ENCODE results near the gene NCOA7.

NCOA7 gene

DNA sequence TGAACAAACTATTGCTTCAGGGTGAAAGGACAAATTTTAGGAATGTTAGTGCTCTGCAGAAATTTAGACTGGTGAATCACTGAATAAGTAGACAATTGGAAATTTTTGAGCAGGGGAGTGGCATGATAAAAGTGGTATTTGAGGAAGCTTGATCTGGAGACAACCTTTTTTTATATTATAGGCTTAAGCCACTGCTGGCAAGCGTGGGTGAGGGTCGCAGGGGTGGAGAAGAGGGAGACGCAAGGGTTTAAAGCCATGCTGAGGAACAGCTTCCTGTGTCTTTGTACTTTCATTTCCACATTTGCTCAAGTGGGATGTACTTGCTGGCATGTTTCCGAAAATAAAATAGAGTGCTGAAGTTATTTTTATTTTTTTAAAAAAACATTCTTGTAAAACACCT lies 23.7 kb downstream of the NCOA7 start:
- ATAC-seq = no peak

DNA sequence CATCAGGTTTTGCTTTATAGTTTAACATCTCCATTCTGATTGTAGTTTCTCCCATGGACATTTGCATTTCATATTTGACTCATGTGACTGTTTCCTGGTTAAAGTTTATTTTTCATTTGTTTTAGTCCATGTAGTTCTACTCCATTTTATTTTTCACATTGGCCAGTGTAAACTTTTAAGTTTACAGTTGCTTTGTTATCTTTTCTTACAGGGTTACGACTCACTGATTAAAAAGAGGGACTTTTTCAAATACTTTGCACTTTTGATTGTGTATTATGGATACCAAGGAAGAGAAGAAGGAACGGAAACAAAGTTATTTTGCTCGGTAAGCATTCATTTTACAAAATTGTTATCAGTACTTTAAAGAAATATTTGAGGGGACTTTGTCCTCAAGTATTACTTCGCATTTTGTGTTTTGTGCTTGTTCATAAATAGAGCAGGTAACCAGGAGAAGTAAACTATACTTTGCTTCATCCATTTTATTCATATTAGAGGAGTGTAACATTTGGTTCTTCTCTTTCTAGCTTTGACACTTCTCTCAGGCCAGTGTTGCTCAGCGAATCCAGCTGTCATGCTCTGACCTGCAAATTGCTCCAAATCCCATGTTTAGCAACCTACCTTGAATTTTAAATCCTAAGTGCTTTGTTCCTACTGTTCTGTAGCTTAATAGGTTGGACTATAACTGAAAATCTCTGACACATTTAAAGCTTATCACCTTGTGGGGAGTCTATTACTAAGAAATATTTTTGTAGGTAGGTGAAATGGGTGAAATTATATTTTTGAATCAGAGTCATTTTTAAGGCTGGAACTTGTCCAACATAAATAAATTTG lies 24.5 kb downstream of the NCOA7 start:
- TF ChIP-seq, protein P1, sequence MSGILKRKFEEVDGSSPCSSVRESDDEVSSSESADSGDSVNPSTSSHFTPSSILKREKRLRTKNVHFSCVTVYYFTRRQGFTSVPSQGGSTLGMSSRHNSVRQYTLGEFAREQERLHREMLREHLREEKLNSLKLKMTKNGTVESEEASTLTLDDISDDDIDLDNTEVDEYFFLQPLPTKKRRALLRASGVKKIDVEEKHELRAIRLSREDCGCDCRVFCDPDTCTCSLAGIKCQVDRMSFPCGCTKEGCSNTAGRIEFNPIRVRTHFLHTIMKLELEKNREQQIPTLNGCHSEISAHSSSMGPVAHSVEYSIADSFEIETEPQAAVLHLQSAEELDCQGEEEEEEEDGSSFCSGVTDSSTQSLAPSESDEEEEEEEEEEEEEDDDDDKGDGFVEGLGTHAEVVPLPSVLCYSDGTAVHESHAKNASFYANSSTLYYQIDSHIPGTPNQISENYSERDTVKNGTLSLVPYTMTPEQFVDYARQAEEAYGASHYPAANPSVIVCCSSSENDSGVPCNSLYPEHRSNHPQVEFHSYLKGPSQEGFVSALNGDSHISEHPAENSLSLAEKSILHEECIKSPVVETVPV (CRISPR knock-in tag; IDR thresholded peaks at IDR 0.05) = no peak
- TF ChIP-seq ZFP30 (CRISPR knock-in tag; IDR thresholded peaks at IDR 0.05) = no peak
- no peak for TF ChIP-seq BACH2 (CRISPR knock-in tag; IDR thresholded peaks at IDR 0.05; ENCODE audit: borderline replicate concordance)
- TF ChIP-seq ZNF70 (CRISPR knock-in tag; IDR thresholded peaks at IDR 0.05) = no peak
- TF ChIP-seq ZC3H10 (CRISPR knock-in tag; IDR thresholded peaks at IDR 0.05) = no peak
- TF ChIP-seq, protein P2, sequence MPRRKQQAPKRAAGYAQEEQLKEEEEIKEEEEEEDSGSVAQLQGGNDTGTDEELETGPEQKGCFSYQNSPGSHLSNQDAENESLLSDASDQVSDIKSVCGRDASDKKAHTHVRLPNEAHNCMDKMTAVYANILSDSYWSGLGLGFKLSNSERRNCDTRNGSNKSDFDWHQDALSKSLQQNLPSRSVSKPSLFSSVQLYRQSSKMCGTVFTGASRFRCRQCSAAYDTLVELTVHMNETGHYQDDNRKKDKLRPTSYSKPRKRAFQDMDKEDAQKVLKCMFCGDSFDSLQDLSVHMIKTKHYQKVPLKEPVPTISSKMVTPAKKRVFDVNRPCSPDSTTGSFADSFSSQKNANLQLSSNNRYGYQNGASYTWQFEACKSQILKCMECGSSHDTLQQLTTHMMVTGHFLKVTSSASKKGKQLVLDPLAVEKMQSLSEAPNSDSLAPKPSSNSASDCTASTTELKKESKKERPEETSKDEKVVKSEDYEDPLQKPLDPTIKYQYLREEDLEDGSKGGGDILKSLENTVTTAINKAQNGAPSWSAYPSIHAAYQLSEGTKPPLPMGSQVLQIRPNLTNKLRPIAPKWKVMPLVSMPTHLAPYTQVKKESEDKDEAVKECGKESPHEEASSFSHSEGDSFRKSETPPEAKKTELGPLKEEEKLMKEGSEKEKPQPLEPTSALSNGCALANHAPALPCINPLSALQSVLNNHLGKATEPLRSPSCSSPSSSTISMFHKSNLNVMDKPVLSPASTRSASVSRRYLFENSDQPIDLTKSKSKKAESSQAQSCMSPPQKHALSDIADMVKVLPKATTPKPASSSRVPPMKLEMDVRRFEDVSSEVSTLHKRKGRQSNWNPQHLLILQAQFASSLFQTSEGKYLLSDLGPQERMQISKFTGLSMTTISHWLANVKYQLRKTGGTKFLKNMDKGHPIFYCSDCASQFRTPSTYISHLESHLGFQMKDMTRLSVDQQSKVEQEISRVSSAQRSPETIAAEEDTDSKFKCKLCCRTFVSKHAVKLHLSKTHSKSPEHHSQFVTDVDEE (CRISPR knock-in tag; IDR thresholded peaks at IDR 0.05) = no peak
- TF ChIP-seq RARB (CRISPR knock-in tag; IDR thresholded peaks at IDR 0.05) = no peak

More for the DNA sequence above, 23.7 kb downstream of the NCOA7 start:
- TF ChIP-seq ZNF8 (CRISPR knock-in tag; IDR thresholded peaks at IDR 0.05) (no peak), ESRRG (CRISPR knock-in tag; IDR thresholded peaks at IDR 0.05) (no peak), ISL1 (CRISPR knock-in tag; IDR thresholded peaks at IDR 0.05) (peak; percentile 10; the same call in 1 of the 2 replicates), ZNF565 (CRISPR knock-in tag; conservative IDR thresholded peaks at IDR 0.05; ENCODE audit: low read depth) (no peak)
- TF ChIP-seq, protein P2 (CRISPR knock-in tag; IDR thresholded peaks at IDR 0.05) = no peak
- TF ChIP-seq, protein P1 (CRISPR knock-in tag; IDR thresholded peaks at IDR 0.05) = no peak

DNA sequence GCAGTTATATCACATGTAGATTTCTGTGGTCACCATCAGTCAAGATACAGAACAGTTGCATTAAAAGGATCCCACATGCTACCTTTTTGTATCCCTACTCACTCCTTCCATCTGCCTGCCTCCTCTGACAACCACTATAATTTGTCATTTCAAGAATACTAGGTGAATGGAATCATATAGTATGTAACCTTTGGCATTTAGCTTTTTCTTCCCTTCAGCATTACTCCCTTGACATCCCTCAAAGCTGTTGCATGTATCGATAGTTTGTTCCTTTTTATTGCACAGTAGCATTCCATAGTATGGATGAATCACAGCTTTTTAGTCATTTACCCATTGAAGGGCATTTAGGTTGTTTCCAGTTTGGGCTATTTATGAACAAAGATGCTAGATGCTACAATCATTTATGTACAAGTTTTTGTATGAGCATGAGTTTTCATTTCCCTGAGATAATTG lies 26.1 kb downstream of the NCOA7 start:
- ATAC-seq = no peak
- TF ChIP-seq, protein P1 (CRISPR knock-in tag; IDR thresholded peaks at IDR 0.05) = no peak
- no peak for TF ChIP-seq ZNF565 (CRISPR knock-in tag; conservative IDR thresholded peaks at IDR 0.05; ENCODE audit: low read depth)
- no peak for TF ChIP-seq BACH2 (CRISPR knock-in tag; IDR thresholded peaks at IDR 0.05; ENCODE audit: borderline replicate concordance)
- no peak for TF ChIP-seq ZFP3 (CRISPR knock-in tag; IDR thresholded peaks at IDR 0.05)
- TF ChIP-seq TOX (CRISPR knock-in tag; IDR thresholded peaks at IDR 0.05; ENCODE audit: borderline replicate concordance) = no peak
- TF ChIP-seq SNAI2 (CRISPR knock-in tag; IDR thresholded peaks at IDR 0.05) = no peak
- no peak for TF ChIP-seq ISL1 (CRISPR knock-in tag; IDR thresholded peaks at IDR 0.05)
- no peak for TF ChIP-seq PPARA (CRISPR knock-in tag; IDR thresholded peaks at IDR 0.05; ENCODE audit: borderline replicate concordance)
- no peak for TF ChIP-seq ARNTL (CRISPR knock-in tag; IDR thresholded peaks at IDR 0.05; ENCODE audit: borderline replicate concordance, low read depth)
- no peak for TF ChIP-seq OSR1 (CRISPR knock-in tag; IDR thresholded peaks at IDR 0.05)
- TF ChIP-seq, protein P2 (CRISPR knock-in tag; IDR thresholded peaks at IDR 0.05) = no peak
- TF ChIP-seq CSDC2 (CRISPR knock-in tag; IDR thresholded peaks at IDR 0.05) = no peak
- no peak for TF ChIP-seq ZNF70 (CRISPR knock-in tag; IDR thresholded peaks at IDR 0.05)
- TF ChIP-seq ZC3H10 (CRISPR knock-in tag; IDR thresholded peaks at IDR 0.05) = no peak
- TF ChIP-seq, protein P3, sequence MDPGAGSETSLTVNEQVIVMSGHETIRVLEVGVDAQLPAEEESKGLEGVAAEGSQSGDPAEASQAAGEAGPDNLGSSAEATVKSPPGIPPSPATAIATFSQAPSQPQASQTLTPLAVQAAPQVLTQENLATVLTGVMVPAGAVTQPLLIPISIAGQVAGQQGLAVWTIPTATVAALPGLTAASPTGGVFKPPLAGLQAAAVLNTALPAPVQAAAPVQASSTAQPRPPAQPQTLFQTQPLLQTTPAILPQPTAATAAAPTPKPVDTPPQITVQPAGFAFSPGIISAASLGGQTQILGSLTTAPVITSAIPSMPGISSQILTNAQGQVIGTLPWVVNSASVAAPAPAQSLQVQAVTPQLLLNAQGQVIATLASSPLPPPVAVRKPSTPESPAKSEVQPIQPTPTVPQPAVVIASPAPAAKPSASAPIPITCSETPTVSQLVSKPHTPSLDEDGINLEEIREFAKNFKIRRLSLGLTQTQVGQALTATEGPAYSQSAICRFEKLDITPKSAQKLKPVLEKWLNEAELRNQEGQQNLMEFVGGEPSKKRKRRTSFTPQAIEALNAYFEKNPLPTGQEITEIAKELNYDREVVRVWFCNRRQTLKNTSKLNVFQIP (CRISPR knock-in tag; IDR thresholded peaks at IDR 0.05; ENCODE audit: borderline replicate concordance, low read depth) = no peak
- no peak for TF ChIP-seq TCF4 (CRISPR knock-in tag; IDR thresholded peaks at IDR 0.05; ENCODE audit: borderline replicate concordance)
- TF ChIP-seq ZNF8 (CRISPR knock-in tag; IDR thresholded peaks at IDR 0.05) = no peak
- no peak for TF ChIP-seq ESRRG (CRISPR knock-in tag; IDR thresholded peaks at IDR 0.05)
- TF ChIP-seq RARB (CRISPR knock-in tag; IDR thresholded peaks at IDR 0.05) = no peak
- no peak for TF ChIP-seq ZFP30 (CRISPR knock-in tag; IDR thresholded peaks at IDR 0.05)

More for the DNA sequence above, 24.5 kb downstream of the NCOA7 start:
- ATAC-seq = no peak
